T-cell (primary cell): ENCODE measurements around the gene EXO1. TPM values are rescaled to one million over a fixed set of nuclear protein-coding genes. Genes with fewer than 3 reads are reported as not detected.

Source experiments
- ATAC-seq, 4 experiments: fragments of 200-7000 bp in 3 of 4; fragments of 150-1000 bp in 1 of 4; cut with Tn5 transposase; replicated peaks in 1 of 4; 1 replicate in 3 of 4; 2 replicates in 1 of 4; pipeline ENCODE4 v1.10.0; 2021; ENCODE audit warnings: moderate library complexity in 3 of 4, mild to moderate bottlenecking in 2 of 4, moderate number of reproducible peaks in 1 of 4
- CTCF ChIA-PET, 2 donors: fragments of 300-600 bp; sonication (Branson Sonifier 250); formaldehyde crosslinking; loops; one replicate each; lab custom pipeline; 2022; ENCODE audit warnings: antibody characterized with exemption in 2 of 2; lab: Charles Lee
- POLR2A ChIA-PET, 2 donors: fragments of 300-600 bp; sonication (Branson Sonifier 250); formaldehyde crosslinking; loops; one replicate each; lab custom pipeline; 2022; ENCODE audit warnings: antibody characterized with exemption in 2 of 2; lab: Charles Lee
- DNase-seq, 35 experiments: peaks; one replicate each; pipeline versions ENCODE4 v3.0.0 to v3.0.0-alpha.2; 2013 to 2023
- H3K27ac ChIP-seq: one replicate; pipeline ENCODE4 v1.5.1; 2013; ENCODE audit warnings: low read length
- H3K27me3 ChIP-seq, 2 experiments: replicated peaks in 1 of 2; 1 replicate in 1 of 2; 2 replicates in 1 of 2; pipeline versions ENCODE4 v1.6.1 to v1.7.0; 2013; ENCODE audit warnings: low read length in 1 of 2, mixed read lengths in 1 of 2; ENCODE audit not compliant: control insufficient read depth in 2 of 2, insufficient read depth in 2 of 2; ENCODE audit errors: extremely low read depth in 1 of 2
- H3K36me3 ChIP-seq, 2 donors: 1 replicate in 1 of 2; 2 replicates in 1 of 2; pipeline versions ENCODE4 v1.6.1 to v1.7.0; 2013; ENCODE audit warnings: low read length in 1 of 2; ENCODE audit not compliant: control insufficient read depth in 2 of 2, insufficient read depth in 1 of 2; ENCODE audit errors: extremely low read depth in 1 of 2
- H3K4me1 ChIP-seq, 2 experiments: 1 replicate in 1 of 2; 2 replicates in 1 of 2; pipeline versions ENCODE4 v1.6.1 to v1.7.0; 2013; ENCODE audit warnings: low read length in 2 of 2, mixed read lengths in 1 of 2; ENCODE audit not compliant: insufficient read depth in 2 of 2, control insufficient read depth in 1 of 2; ENCODE audit errors: extremely low read depth in 1 of 2
- H3K4me3 ChIP-seq, 2 donors: 1 replicate in 1 of 2; 2 replicates in 1 of 2; pipeline versions ENCODE4 v1.5.1 to v1.7.0; 2013; ENCODE audit warnings: mild to moderate bottlenecking in 2 of 2, low read length in 1 of 2, moderate library complexity in 1 of 2; ENCODE audit not compliant: control insufficient read depth in 1 of 2; ENCODE audit errors: extremely low read depth in 1 of 2
- H3K9me3 ChIP-seq: 2 replicates; pipeline ENCODE4 v1.7.0; 2013
- H3K27ac Mint-ChIP-seq, 2 donors: one replicate each; pipeline ENCODE4 v1.8.0; 2020 to 2021; ENCODE audit warnings: mild to moderate bottlenecking in 2 of 2, mixed read lengths in 2 of 2
- H3K27me3 Mint-ChIP-seq, 2 donors: one replicate each; pipeline ENCODE4 v1.8.0; 2021 to 2022; ENCODE audit warnings: mixed read lengths in 2 of 2
- H3K36me3 Mint-ChIP-seq: one replicate; pipeline ENCODE4 v1.8.0; 2021; ENCODE audit warnings: mixed read lengths
- H3K4me1 Mint-ChIP-seq, 3 donors: one replicate each; pipeline ENCODE4 v1.8.0; 2020 to 2022; ENCODE audit warnings: mixed read lengths in 3 of 3, mild to moderate bottlenecking in 1 of 3
- H3K4me3 Mint-ChIP-seq, 3 donors: one replicate each; pipeline ENCODE4 v1.8.0; 2020 to 2022; ENCODE audit warnings: mild to moderate bottlenecking in 3 of 3, mixed read lengths in 3 of 3, moderate library complexity in 3 of 3
- H3K9me3 Mint-ChIP-seq, 3 donors: one replicate each; pipeline ENCODE4 v1.8.0; 2020 to 2022; ENCODE audit warnings: mixed read lengths in 3 of 3
- WGBS: methylation state at CpG from one replicate; pipeline ENCODE4 v1.1.5; 2013; ENCODE audit warnings: missing lambda C conversion rate; ENCODE audit not compliant: insufficient coverage; 5-methylcytosine and 5-hydroxymethylcytosine counted together
- total RNA-seq, 35 experiments: library from RNA in 6 of 35; stranded (reverse) in 6 of 35; fragments of 120-200 nt in 1 of 35; gene quantifications; one replicate each; pipeline versions ENCODE4 v1.2.1 to v1.2.4 and lab custom pipeline; 2013 to 2026

Gene EXO1
- total RNA-seq, 5 donors from 2014 or later (not counting 1 experiment from before 2014, with no cell fraction given) = 0.41 to 2.7 (median 1.4) TPM

DNA sequence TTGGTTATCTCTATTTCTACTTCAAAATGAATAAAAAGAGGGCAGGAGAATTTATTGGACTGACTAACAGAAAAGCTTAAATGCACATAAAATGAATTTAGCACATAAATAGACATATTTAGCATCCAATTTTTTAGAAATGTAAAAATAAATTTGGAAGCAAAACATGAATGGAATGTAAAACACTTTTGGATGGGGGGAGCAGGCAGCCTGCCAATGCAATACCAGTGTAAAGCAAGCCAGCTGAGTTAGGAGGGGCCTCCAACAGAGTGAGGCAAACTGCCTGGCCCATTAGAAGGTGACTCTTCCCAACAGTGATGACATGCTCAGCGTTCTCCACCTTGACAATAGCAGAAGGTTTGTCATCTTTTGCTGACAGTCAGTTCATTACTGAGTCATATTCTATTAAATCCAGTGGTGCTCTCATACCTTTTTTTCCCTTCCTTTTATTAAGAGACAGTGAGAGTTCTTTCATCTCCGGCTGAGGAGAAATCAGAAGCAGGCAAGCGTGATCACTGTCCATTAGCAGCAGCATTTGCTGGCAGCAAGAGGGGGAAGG lies 19.5 kb upstream of the EXO1 start:
- Histone ChIP-seq H3K4me1 (no peaks in the 10 kb centered on the region), H3K9me3 (no peaks in the 10 kb centered on the region), H3K27ac (no peak overlapping the region), H3K27me3 (peaks cover 2 to 4% of the 10 kb centered on the region in 2 experiments), H3K36me3 (no peaks in the 10 kb centered on the region), H3K4me3 (no peak overlapping the region)
- Mint-ChIP-seq H3K4me1 (no peaks in the 10 kb centered on the region), H3K27ac (no peak overlapping the region), H3K27me3 (peaks cover 5 to 26% of the 10 kb centered on the region in 2 donors), H3K36me3 (no peaks in the 10 kb centered on the region), H3K4me3 (no peak overlapping the region), H3K9me3 (no peaks in the 10 kb centered on the region)
- ChIA-PET POLR2A (no interaction called here), CTCF (no interaction called here)
- ATAC-seq (no peak), DNase-seq (no peak)
- WGBS = 80% methylated on average over 2 of the region's 3 CpGs

DNA sequence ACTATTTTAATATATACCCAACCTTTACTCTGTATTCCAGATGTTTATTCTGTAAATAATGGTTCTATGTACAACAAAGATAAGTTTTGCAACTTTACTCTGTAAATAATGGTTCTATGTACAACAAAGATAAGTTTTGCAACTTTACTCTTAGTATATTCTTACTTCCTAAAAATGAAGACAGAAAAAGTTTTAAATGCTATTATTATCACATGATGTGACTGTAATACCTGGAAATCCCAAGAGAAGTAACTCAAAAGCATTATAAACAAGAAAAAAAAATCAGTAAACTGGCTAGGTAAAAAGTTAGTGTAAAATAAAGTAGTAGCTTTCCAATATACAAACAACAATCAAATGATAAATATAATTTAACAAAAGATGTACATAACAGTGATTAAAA lies 18.5 kb upstream of the EXO1 start:
- DNase-seq (no peak), ATAC-seq (no peak)
- Mint-ChIP-seq H3K27me3 (peaks cover 5 to 26% of the 10 kb centered on the region in 2 donors), H3K9me3 (no peaks in the 10 kb centered on the region), H3K4me3 (no peak overlapping the region), H3K27ac (no peak overlapping the region), H3K36me3 (no peaks in the 10 kb centered on the region), H3K4me1 (no peaks in the 10 kb centered on the region)
- peaks cover 2 to 4% of the 10 kb centered on the region in 2 experiments for H3K27me3 ChIP-seq
- H3K27ac ChIP-seq = no peak overlapping the region
- H3K4me1 ChIP-seq = no peaks in the 10 kb centered on the region
- no peaks in the 10 kb centered on the region for H3K9me3 ChIP-seq
- no peaks in the 10 kb centered on the region for H3K36me3 ChIP-seq
- H3K4me3 ChIP-seq = no peak overlapping the region
- ChIA-PET POLR2A (interaction anchor here in 1 of 2 donors (0.7 kb wide), 1 partner anchor 66 kb away, joined by 3 read pairs; no protein-coding TSS in a partner anchor), CTCF (no interaction called here)

- Mint-ChIP-seq H3K4me1 (peaks cover 0 to 5% (median 2%) of the 10 kb centered on the region in 3 donors), H3K9me3 (no peaks in the 10 kb centered on the region), H3K4me3 (no peak overlapping the region), H3K27ac (no peak overlapping the region), H3K27me3 (peaks cover 8 to 20% of the 10 kb centered on the region in 2 donors), H3K36me3 (no peaks in the 10 kb centered on the region)
- POLR2A ChIA-PET = interaction anchor here in 1 of 2 donors (0.6 kb wide), 1 partner anchor 1419 kb away, joined by 4 read pairs; no protein-coding TSS in a partner anchor
- no peak overlapping the region for H3K27ac ChIP-seq
- H3K36me3 ChIP-seq = no peaks in the 10 kb centered on the region
- H3K4me3 ChIP-seq = no peak overlapping the region
- H3K27me3 ChIP-seq = peaks cover 0 to 2% of the 10 kb centered on the region in 2 experiments
- WGBS = no CpG with 5 or more reads among the region's 1 CpG
- H3K4me1 ChIP-seq = no peaks in the 10 kb centered on the region
- ATAC-seq (no peak), DNase-seq (no peak)
- CTCF ChIA-PET = interaction anchor here in 1 of 2 donors (0.6 kb wide), 2 partner anchors 10 to 1269 kb away, joined by 5 to 6 read pairs; no protein-coding TSS in a partner anchor
- no peaks in the 10 kb centered on the region for H3K9me3 ChIP-seq
Measured at GRCh38 chr1:241834733-241835377, 13.1 kb upstream of the EXO1 start.

GRCh38 chr1:241836941-241837340 lies 11.1 kb upstream of the EXO1 start:
- no peak overlapping the region for H3K27ac Mint-ChIP-seq
- H3K36me3 ChIP-seq = no peaks in the 10 kb centered on the region
- H3K9me3 Mint-ChIP-seq = no peaks in the 10 kb centered on the region
- ATAC-seq (no peak), DNase-seq (no peak)
- H3K4me3 Mint-ChIP-seq = no peak overlapping the region
- H3K9me3 ChIP-seq = no peaks in the 10 kb centered on the region
- ChIA-PET POLR2A (no interaction called here), CTCF (no interaction called here)
- no CpG with 5 or more reads among the region's 2 CpGs for WGBS
- no peaks in the 10 kb centered on the region for H3K4me1 ChIP-seq
- H3K4me3 ChIP-seq = no peak overlapping the region
- H3K27ac ChIP-seq = no peak overlapping the region
- no peaks in the 10 kb centered on the region for H3K27me3 ChIP-seq
- H3K36me3 Mint-ChIP-seq = no peaks in the 10 kb centered on the region
- peaks cover 8 to 9% of the 10 kb centered on the region in 2 donors for H3K27me3 Mint-ChIP-seq
- H3K4me1 Mint-ChIP-seq = peaks cover 0 to 5% (median 2%) of the 10 kb centered on the region in 3 donors

DNA sequence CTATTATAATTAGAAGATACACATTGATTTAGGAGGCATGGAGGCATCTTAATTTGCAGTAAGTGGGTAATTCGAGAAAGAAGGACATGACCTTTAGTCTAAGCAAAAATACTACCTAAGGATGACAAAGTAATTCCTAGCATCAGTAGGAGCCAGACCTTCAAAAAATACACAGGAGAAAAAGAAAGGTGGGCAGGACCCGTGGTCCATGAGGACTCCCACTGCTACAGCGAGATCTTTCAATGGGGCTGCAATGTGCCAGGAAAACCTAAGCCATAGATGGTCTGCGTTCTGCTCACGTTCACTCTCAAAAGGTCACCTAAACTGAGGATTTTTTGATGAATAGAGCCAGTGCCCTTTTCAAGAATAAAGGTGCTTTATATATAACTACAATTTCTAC lies 10.6 kb upstream of the EXO1 start:
- no peak overlapping the region for H3K4me3 ChIP-seq
- CTCF ChIA-PET = no interaction called here
- Mint-ChIP-seq H3K4me1 (peaks cover 0 to 5% (median 2%) of the 10 kb centered on the region in 3 donors), H3K27me3 (peaks cover 7 to 8% of the 10 kb centered on the region in 2 donors), H3K36me3 (no peaks in the 10 kb centered on the region), H3K27ac (no peak overlapping the region), H3K9me3 (no peaks in the 10 kb centered on the region), H3K4me3 (no peak overlapping the region)
- DNase-seq (no peak), ATAC-seq (no peak)
- no peaks in the 10 kb centered on the region for H3K4me1 ChIP-seq
- POLR2A ChIA-PET = no interaction called here
- H3K9me3 ChIP-seq = no peaks in the 10 kb centered on the region
- no peaks in the 10 kb centered on the region for H3K27me3 ChIP-seq
- 79% methylated on average over 2 of the region's 5 CpGs for WGBS
- H3K36me3 ChIP-seq = no peaks in the 10 kb centered on the region
- H3K27ac ChIP-seq = no peak overlapping the region

GRCh38 chr1:241837901-241838300 lies 10.1 kb upstream of the EXO1 start:
- H3K36me3 Mint-ChIP-seq = no peaks in the 10 kb centered on the region
- no peak for ATAC-seq

More at GRCh38 chr1:241837901-241838300, 10.1 kb upstream of the EXO1 start:
- Mint-ChIP-seq H3K27me3 (peaks cover 2 to 5% of the 10 kb centered on the region in 2 donors), H3K9me3 (no peaks in the 10 kb centered on the region), H3K27ac (no peak overlapping the region), H3K4me1 (peaks cover 0 to 5% (median 2%) of the 10 kb centered on the region in 3 donors), H3K4me3 (no peak overlapping the region)
- H3K27ac ChIP-seq = no peak overlapping the region
- no peak overlapping the region for H3K4me3 ChIP-seq
- no peaks in the 10 kb centered on the region for H3K9me3 ChIP-seq
- no peaks in the 10 kb centered on the region for H3K36me3 ChIP-seq
- WGBS = 98% methylated on average over 4 of the region's 4 CpGs
- CTCF ChIA-PET = no interaction called here
- POLR2A ChIA-PET = interaction anchor here in 1 of 2 donors (0.9 kb wide), 1 partner anchor 304 kb away, joined by 4 read pairs; no protein-coding TSS in a partner anchor
- DNase-seq = no peak
- H3K27me3 ChIP-seq = no peaks in the 10 kb centered on the region
- H3K4me1 ChIP-seq = no peaks in the 10 kb centered on the region
